GM19023 (cell line): ENCODE measurements around the gene TMPO.
"Not testable (repeated sequence)": the region's sequence is repeated elsewhere in the genome, so short reads cannot be mapped to it uniquely, and the experiment has no call there.

Source experiments
- ATAC-seq: cut with Tn5 transposase; IDR thresholded peaks from one replicate; pipeline ENCODE4 v1.9.1; 2021; ENCODE audit warnings: mild to moderate bottlenecking, moderate library complexity; ENCODE audit not compliant: unreplicated experiment

The TMPO gene

DNA sequence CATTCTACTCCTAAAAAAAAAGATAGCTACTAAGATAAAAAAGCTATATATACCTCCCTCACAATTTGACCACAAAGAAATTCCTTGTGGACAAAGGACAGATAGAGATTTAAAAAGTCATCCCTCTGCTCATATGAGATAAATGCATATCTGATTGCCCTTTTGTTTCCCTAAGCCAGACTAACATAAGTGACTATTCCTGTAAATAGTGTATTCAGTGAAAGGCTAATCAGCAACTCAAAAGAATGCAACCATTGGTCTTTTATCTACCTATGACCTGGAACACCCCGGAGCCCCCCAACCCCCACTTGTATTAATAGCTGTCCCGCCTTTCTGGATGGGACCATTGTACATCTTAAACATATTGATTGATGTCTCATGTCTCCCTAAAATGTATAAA is 6.3 kb upstream of the TMPO start:
- no peak for ATAC-seq

DNA sequence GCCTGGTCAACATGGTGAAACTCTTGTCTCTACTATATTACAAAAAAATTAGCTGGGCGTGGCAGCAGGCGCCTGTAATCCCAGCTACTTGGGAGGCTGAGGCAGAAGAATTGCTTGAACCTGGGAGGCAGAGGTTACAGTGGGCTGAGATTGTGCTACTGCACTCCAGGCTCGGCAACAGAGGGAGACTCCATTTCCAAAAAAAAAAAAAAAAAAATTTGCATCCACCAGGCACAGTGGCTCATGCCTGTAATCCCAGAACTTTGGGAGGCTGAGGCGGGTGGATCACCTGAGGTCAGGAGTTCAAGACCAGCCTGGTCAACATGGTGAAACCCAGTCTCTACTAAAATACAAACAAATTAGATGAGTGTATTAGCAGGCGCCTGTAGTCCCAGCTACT is 3.6 kb upstream of the TMPO start:
- not testable (repeated sequence) for ATAC-seq

DNA sequence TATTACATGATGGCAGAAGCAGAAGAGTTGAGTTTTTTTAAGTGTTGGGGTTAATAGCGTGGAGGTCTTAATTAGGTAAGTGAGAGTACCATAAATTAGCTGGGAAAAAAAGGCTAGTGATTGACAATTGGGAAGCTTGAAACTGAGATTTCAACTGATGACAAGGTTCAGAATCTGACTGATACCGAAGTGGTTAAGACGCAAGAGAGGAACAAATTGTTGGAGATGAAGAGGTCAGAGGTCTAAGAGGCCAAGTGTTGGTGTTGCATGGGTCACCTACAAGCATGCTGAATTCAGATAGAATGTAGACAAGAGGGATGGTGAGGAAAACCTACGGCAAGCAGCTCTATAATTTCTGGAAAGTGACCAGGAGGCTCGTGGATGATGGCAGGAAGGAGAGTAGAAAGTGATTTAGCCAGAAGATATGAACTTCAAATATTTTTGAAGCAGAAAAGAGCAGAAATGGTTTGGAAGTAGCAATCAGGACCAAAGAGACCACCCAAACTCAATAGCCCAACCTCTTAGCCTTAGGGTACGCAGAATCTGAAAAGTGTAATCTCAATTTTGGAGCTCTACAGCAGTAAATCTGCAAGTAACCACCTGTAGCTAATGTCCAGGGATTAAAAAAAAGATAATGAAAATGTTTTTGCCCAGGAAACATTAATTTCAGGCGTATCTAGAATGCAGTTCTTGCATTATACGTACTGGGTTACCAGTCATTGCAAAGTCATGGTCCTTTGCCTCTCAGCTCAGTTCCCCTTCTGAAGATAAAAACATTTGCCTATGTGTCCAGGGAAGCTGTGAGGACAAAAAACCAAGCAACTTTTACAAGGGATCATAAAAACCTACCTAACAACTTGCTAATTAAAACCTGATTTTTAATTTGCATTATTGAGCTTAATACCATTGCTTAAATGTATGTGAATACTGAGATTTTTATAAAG is 1.7 kb upstream of the TMPO start:
- no peak for ATAC-seq

DNA sequence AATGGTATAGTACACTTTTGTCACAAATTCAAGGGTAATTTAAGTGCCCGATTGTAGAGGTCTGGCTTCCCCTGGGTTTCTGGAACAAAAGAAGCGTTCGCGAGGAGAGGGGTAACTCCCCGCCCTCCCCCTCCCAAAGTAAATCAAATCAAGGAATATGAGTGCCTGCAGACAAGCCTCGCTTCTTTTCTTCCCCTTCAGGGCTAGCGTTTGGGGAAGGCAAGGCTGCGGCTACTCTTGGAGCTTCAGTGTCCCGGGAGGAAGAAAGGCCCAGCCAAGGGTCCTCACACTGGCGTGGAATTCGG is 456 bp upstream of the TMPO start:
- ATAC-seq = no peak

DNA sequence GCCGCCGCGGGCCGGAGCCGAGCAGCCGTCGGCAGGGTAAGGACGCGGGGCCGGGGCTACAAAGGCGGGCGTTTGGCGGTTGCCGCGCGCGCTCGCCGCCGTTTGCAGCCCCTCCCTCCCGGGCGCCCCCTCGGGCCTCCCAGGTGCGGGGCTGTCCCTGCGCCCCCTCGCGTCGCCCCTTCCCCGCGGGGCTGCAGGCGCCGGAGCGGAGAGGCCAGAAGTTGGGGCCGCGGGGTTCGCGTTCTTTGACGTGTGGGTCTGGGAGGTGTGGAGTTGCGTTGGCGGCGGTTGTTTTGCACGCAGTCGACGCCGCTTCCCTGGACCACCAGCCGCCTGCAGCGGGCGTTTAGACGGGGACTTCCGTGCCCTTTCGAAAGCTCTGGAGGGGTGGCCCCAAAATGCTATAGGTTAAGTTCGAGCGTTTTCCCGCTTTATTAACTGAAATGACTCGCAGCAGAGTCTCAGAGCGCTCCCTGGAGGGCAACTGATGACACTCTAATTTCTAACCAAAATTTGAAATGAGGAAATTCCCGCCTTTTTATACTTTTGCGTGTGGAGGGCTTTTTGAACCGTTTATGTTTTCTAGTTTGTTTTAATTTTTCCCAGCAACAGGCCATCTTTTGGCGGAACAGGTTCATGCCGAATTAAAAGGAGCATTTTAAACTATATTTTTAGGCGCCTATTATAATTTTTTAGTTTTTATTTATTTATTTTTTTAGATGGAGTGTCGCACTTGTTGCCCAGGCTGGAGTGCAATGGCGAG is 902 bp downstream of the TMPO start:
- ATAC-seq = peak; percentile 40

DNA sequence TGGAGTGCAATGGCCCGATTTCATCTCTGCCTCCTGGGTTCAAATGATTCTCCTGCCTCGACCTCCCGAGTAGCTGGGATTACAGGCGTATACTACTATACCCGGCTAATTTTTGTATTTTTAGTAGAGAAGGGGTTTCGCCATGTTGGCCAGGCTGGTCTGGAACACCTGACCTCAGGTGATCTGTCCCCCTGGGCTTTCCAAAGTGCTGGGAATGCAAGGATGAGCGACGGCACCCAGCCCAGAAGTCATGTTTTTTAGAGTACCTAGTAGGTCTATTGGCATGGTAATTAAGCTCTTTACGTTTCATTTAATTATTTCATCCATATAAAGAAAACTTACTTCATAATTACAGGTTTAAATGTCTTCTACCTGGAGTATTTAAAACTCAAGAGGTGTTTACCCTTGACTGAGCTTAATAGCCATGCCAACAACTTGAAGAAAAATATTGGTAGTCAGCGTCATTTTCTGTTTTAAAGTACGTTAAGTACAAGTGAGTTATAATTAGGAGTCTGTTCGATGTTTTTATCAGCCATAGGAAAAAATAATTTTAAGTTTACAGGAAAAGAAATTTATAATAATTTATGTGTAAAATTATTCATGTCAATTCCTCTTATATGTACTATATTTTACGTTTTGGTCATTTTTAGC is 4.0 kb downstream of the TMPO start:
- ATAC-seq = no peak

DNA sequence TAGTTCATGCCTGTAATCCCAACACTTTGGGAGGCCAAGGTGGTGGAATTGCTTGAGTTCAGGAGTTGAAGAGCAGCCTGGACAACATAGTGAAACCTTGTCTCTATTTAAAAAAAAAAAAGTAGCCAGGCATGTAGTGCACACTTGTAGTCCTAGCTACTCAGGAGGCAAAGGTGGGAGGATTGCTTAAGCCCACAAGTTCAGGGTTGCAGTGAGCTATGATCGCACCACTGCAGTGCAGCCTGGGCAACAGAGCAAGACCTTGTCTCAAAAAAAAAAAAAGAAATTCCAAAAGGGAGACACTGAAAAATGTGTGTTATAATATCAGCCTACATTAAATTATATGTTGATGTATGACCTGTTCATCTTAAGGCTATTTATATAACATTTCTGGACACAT is 14.7 kb downstream of the TMPO start:
- ATAC-seq = no peak

DNA sequence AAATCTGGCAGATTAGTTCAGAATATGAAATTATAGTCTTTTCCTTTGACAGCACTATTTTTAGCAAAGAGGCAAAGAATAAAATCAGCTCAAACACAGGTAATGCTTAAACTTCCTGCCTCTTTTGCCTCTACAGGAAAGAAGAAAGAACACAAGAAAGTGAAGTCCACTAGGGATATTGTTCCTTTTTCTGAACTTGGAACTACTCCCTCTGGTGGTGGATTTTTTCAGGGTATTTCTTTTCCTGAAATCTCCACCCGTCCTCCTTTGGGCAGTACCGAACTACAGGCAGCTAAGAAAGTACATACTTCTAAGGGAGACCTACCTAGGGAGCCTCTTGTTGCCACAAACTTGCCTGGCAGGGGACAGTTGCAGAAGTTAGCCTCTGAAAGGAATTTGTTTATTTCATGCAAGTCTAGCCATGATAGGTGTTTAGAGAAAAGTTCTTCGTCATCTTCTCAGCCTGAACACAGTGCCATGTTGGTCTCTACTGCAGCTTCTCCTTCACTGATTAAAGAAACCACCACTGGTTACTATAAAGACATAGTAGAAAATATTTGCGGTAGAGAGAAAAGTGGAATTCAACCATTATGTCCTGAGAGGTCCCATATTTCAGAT is 17.4 kb downstream of the TMPO start:
- ATAC-seq = no peak

DNA sequence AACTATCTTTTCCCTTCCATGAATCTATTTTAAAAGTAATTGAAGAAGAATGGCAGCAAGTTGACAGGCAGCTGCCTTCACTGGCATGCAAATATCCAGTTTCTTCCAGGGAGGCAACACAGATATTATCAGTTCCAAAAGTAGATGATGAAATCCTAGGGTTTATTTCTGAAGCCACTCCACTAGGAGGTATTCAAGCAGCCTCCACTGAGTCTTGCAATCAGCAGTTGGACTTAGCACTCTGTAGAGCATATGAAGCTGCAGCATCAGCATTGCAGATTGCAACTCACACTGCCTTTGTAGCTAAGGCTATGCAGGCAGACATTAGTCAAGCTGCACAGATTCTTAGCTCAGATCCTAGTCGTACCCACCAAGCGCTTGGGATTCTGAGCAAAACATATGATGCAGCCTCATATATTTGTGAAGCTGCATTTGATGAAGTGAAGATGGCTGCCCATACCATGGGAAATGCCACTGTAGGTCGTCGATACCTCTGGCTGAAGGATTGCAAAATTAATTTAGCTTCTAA is 18.4 kb downstream of the TMPO start:
- no peak for ATAC-seq

DNA sequence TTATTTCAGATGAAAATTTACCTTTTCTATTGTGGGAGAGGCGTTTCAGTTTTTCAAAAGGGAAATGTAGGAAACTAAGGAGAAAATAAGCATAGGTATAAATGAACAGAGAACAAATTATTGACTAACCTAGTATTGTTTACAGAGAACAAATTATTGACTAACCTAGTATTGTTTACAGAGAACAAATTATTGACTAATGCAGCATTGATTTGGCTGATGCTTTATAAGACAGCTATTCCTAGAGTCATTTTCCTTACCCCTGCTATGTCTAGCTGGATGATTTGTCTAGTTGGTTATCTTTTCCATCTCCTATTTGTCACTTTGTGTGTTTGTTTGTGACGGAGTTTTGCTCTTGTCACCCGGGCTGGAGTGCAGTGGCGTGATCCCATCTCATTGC is 22.6 kb downstream of the TMPO start:
- ATAC-seq = no peak

DNA sequence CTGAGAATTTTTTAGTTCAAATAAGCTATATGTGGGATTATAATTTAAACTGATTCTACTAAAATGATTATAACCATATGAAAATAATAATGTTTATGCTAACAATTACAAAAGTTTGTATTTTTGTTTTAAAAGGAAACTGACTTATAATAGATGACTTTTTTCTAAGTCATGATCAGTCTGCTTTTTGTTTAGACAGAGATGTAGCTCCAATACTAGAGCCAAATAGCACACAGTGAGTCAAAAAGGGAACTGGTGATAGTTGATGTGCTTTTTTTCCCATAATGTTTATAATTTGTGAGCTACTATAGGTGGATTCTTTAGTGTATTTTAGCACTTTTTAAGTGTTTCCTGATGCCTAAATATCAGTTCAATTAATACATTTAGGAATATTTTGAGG is 28.3 kb downstream of the TMPO start:
- no peak for ATAC-seq

DNA sequence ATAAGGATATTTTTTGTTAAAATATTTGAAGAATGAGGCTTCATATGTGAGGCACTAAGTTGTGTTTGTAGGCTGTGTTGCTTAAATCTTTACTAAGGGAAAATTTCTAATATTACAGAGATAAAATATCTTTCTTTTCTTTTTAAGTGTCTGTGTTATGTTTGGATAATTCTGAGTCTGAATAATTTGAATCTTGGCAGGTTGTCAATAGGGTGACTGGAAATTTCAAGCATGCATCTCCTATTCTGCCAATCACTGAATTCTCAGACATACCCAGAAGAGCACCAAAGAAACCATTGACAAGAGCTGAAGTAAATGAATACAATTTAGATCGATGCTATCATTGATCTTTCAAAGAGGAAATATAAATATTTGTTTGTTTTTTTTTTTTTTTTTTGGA is 29.4 kb downstream of the TMPO start:
- no peak for ATAC-seq

DNA sequence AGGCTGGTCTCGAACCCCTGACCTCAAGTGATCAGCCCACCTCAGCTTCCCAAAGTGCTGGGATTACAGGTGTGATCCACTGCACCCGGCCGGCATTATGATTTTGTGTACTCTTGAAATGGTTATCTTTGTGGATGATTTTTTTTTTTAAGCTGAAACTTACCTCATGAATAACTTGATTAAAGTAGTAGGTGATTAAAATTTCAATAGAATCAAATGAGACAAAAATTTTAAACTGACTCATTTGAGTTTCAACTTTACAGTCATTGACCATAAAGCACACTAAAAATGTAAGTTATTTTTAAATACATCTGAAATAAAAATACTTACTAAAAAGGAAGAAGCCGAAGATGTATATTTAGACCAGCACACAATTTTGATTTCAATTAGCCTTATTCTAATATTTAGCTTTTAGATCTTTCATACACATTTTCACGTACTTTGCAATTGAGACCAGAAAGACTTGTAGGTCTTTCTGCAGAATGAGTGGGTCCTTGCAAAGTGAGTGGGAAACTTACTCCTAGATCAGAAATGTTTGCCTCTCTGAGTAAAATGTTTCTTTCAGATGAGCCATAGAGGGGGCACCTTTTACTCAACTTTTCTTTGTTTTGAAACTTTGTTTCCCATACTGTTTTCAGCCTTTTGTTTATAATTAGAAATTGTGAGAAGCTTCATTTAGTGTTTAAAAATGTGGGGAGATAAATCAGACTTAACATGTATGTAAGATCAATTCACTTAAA is 34.2 kb downstream of the TMPO start:
- no peak for ATAC-seq

DNA sequence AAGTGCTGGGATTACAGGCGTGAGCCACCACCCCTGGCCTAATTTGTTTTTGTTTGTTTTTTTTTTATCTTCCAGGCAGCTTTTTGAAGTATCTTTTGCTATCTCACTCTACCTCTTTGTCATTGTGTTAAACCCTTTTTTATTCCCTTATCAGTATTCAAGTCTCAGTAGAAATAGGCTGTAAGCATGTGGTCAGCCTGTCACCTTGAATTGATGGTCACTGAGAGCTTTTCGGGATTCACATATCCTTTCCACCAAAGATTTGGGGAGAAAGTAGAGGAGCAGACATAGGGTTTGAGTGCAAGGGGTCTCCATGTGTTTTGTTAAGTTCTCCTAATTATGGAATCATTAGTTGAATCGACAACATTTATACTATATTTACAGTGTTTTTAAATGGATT is 36.4 kb downstream of the TMPO start:
- ATAC-seq = no peak

DNA sequence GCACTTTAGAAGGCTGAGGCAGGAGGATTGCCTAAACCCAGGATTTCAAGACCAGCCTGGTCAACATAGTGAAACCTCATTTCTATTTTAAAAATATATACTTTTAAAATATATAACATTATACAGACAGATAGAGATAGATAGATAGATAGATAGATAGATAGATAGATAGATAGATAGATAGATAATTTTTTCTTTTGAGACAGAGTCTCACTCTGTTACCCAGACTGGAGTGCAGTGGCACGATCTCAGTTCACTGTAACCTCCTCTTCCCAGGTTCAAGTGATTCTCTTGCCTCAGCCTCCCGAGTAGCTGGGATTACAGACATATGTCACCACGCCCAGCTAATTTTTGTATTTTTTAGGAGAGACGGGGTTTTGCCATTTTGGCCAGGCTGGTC is 42.7 kb downstream of the TMPO start:
- ATAC-seq = not testable (repeated sequence)

DNA sequence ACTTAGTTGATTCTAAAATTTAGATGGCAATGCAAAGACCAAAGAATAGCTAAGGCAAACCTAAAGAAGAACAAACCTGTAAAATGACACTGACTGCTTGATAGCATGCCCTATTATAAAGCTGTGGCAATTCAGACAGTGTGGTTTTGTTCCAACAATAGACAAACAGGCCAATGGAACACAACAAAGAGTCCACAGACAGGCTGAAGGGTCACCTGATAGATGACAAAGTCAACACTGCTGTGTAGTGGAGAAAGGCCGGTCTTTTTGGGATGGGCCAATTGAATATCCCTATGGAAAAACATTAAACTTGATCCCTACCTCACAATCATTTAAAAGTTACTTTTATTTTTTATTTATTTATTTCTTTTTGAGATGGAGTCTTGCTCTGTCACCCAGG is 44.3 kb downstream of the TMPO start:
- no peak for ATAC-seq

DNA sequence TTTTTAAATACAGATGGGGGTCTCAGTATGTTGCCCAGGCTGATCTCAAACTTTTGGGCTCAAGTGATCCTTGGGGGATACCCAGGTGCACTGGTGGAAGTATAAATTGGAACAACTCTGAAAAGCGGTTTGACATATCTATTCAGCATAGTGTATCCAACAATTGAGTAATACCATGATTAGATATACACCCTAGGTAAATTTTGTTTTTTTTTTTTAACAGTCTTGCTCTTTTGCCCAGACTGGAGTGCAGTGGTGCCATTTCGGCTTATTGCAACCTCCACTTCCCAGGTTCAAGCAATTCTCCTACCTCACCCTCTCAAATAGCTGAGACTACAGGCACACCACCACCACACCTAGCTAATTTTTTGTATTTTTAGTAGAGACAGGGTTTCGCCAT is 46.5 kb downstream of the TMPO start:
- no peak for ATAC-seq

DNA sequence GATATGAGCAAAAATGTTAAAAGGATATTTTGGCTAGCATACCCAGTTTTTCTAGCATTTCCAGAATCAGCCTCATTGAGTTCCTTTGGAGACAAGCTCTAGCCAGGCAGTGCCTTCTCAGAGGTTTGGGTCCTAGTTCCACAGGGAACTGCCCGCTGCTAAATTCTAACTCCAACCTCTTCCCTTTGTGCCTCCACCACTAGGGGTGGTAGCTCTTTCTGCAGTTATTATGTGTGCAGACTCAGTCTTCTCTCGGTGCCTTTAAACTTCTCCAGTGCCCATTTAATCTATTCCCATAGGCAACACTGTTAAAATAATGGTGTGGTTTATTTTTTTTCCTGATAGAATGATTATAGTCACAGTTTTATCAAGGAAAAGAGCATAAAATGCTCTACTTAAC is 56.6 kb downstream of the TMPO start:
- ATAC-seq = no peak

DNA sequence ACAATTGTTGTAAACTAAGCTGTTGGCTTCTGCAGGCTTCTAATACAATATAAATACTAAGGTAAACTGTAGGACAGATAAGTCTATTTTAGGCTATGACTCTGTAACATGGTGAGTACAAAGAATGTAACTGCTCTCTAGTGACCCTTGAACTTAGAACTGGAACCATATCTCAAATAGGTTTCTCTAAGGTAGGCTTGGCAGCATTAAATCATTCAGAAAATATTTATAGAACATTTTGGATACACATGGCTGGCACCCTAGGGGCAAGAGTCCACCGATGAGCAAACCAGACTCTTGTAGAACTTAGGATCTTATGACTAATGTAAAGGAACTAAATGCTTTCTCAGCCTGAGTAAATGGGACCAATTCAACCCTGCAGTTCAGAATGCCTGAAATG is 58.7 kb downstream of the TMPO start:
- no peak for ATAC-seq

DNA sequence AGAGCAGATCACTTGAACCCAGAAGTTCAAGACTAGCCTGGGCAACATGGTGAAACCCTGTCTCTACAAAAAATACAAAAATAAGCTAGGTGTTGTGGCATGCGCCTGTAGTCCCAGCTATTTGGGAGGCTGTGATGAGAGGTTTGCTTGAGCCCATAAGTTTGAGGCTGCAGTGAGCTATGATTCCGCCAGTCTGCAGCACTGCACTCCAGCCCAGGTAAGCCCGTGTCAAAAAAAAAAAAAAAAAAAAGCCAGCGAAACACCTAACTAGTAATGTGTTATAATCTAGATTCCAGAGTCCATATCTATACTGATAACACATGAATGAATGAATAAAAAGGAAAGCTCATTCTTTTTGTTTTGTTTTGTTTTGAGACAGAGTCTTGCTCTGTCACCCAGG is 59.6 kb downstream of the TMPO start:
- ATAC-seq = no peak

DNA sequence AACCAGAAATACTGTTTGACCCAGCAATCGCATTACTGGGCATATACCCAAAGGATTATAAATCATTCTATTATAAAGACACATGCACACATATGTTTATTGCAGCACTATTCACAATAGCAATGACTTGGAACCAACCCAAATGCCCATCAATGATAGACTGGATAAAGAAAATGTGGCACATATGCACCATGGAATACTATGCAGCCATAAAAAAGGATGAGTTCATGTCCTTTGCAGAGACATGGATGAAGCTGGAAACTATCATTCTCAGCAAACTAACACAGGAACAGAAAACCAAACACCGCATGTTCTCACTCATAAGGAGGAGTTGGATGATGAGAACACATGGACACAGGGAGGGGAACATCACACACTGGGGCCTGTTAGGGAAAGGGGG is 61.4 kb downstream of the TMPO start:
- ATAC-seq = not testable (repeated sequence)
